ENCODE measurements around the gene CILP. TPM values are rescaled to one million over a fixed set of nuclear protein-coding genes. Genes with fewer than 3 reads are reported as not detected.
"Not testable (repeated sequence)": the region's sequence is repeated elsewhere in the genome, so short reads cannot be mapped to it uniquely, and the experiment has no call there.

Gene CILP
- polyA plus RNA-seq, 3 donors from 2014 or later, result 0.06 TPM; not detected in 2

DNA sequence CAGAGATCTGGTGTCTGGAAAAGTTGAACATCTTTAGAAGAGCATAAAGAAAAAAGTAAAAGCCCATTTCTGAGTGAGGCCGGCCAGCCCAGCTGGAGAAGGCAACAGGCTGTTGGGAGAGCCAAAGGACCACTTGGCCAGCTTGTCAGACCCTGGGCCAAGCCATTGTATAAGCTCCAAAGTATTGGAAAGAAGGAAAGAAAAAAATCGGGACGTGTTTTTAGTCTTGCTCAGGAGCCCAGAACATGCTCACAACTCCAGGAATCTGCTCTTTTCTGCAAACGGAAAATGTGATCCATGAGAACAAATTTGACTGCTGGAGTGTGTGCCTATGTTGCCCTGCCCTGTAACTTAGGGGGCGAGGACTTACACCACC lies 15.7 kb downstream of the CILP start:
- DNase-seq, result no peak
- Mint-ChIP-seq H3K4me1 (no peaks in the 10 kb centered on the region), H3K27me3 (ENCODE audit: low read depth in 3 of 3) (peaks cover 0 to 3% (median 0%) of the 10 kb centered on the region in 3 donors), H3K36me3 (no peaks in the 10 kb centered on the region), H3K4me3 (no peak overlapping the region), H3K9me3 (no peaks in the 10 kb centered on the region), H3K27ac (no peak overlapping the region)

DNA sequence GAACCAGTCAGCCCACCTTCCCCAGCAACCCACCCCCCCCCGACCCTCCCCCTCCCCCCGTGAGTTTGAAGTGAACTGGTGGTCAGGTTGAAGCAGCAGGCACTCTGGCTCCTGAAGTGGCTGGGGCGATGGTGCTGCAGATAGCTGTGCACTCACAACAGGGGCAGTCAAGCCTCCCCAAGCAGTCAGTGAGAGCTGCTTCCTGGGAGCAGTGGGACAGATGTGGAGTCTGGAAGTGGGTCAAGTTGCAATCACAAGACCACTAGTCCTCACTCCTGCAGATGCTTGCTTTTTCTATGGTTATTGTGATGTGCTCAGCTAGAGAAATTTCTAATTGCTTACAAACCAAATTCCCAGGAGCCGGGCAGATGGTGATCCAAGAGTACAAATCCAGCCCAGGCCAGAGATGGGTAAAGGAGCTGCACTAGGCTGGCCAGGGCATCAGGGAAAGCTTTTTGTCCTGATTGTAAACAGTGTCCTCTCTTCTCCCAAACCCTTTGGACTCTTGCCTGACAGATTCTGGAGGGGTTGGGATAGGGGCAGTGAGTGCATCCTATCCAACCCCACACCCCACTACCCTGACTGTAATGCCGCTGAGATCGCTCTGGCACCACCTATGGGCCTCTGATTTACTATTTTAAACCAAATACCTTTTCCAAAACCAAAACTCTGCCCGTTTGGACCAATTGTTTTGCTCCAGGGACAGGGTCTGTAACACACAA lies 16.3 kb downstream of the CILP start:
- Mint-ChIP-seq H3K27ac (no peak overlapping the region), H3K27me3 (ENCODE audit: low read depth in 3 of 3) (peaks cover 0 to 3% (median 0%) of the 10 kb centered on the region in 3 donors), H3K4me1 (no peaks in the 10 kb centered on the region), H3K4me3 (no peak overlapping the region), H3K36me3 (no peaks in the 10 kb centered on the region), H3K9me3 (no peaks in the 10 kb centered on the region)
- no peak for DNase-seq

DNA sequence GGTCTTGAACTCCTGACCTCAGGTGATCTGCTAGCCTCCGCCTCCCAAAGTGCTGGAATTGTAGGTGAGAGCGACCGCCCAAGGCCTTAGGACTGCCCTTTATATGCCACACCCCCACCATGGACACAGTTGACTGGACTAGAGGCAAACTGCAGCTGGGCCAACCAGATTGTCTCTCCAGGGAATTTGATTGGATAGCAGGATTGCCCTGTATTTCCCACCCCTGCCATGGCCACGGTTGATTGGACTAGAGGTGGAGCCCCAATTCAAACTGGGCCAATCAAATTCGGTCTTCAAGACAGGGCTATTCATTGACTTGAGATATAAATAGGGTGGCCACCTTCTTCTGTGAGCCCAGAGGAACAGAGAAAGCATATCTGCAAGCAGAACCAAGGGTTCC lies 19.3 kb downstream of the CILP start:
- H3K27ac Mint-ChIP-seq, result no peak overlapping the region
- H3K27me3 Mint-ChIP-seq (ENCODE audit: low read depth in 3 of 3), result peaks cover 0 to 3% (median 0%) of the 10 kb centered on the region in 3 donors
- no peaks in the 10 kb centered on the region for H3K4me1 Mint-ChIP-seq
- no peaks in the 10 kb centered on the region for H3K36me3 Mint-ChIP-seq
- DNase-seq, result no peak
- no peaks in the 10 kb centered on the region for H3K9me3 Mint-ChIP-seq
- no peak overlapping the region for H3K4me3 Mint-ChIP-seq

DNA sequence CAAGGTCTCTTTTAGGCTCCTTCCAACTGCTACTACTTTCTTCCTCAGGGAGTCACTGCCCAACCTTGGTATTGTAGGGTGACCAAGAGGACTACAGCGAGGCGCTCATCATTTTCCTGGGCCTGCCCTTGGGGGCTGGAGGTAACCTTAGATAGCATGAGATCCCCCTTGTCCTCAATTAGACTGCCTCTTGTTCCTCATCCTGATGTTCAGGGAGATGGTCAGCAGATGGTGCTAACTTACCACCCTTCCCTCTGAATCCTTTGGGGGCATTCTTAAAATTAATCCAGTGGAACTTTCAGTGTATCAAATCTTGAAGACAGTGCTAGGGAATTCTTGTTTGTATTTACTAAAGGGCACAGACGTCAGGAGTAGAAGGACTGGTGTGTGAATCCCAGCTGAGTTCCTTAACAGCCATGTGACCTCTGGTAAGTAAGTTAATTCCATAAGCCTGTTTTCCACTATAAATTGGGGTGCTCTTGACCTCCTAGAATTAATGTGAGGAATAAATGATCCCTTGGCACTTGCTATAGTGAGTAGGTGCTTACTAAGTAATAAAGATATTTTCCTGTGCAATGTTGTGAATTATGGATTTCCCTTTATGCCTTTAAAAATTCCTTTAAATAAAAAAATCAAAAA lies 22.1 kb downstream of the CILP start:
- H3K9me3 Mint-ChIP-seq, result no peaks in the 10 kb centered on the region
- H3K27me3 Mint-ChIP-seq (ENCODE audit: low read depth in 3 of 3), result peaks cover 0 to 6% (median 0%) of the 10 kb centered on the region in 3 donors
- H3K4me1 Mint-ChIP-seq, result peaks cover 7 to 9% of the 10 kb centered on the region in 2 donors
- H3K4me3 Mint-ChIP-seq, result no peak overlapping the region
- H3K27ac Mint-ChIP-seq, result no peak overlapping the region
- H3K36me3 Mint-ChIP-seq, result no peaks in the 10 kb centered on the region
- peak in 1 of 3 donors; percentile 7 for DNase-seq

DNA sequence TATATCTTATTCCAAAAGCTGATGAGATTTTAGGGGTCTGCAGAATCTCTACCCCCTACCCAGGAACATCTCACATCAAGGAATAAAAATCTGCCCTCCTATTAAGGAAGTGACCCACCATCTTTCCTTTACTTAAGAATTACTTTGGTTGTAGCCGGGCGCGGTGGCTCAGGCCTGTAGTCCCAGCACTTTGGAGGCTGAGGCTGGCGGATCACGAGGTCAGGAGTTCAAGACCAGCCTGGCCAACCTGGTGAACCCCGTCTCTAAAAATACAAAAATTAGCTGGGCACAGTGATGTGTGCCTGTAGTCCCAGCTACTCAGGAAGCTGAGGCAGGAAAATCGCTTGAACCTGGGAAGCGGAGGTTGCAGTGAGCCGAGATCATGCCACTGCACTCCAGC lies 22.8 kb downstream of the CILP start:
- H3K27me3 Mint-ChIP-seq (ENCODE audit: low read depth in 3 of 3); H3K4me3 Mint-ChIP-seq; H3K9me3 Mint-ChIP-seq; H3K27ac Mint-ChIP-seq; DNase-seq; H3K36me3 Mint-ChIP-seq: not testable (repeated sequence)
- H3K4me1 Mint-ChIP-seq, result peaks cover 14 to 17% of the 10 kb centered on the region in 2 donors

DNA sequence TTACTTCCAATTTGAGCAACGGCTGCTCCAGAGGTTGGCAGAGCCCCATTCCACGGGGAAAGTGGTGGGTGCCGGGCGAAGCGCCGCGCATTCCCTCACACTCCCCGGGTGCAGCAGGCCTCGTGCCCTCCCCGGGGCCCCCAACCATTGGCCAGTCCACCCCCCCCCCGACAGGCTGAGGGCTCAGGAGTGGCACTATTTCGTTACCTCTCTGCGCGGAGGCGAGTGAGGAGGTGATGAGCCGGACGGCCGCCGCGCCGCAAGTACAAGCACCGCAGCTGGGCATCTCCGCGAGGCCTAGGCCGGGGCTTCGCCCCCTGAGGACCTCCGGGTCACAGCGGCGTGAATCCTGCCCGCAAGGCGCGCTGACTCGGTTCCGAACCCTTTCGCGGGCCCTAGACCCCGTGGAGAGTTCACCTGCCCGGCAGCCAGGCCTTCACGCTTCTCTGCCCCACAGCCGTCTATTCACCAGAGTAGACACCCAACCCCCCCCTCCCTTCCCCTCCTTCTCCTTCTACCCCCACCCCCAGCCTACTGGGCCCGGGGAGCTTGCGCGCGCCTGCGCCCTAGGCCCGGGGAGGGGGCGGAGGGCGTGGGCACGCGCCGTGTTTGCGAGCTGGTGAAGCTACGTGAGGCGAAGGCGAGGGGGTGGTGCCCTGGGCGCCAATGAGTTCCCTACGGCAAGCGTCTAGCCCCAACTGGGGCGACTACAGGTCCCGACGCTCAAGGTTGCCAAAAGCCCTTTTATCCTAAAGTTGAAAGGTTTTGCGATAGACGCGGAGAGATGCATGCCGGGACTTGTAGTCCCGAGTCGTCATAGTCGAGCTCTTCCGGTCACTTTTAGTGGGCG lies 26.2 kb downstream of the CILP start, which contains the start of gene CLPX:
TSS of gene CLPX (minus strand) at position 475 of the 850 bp plus-strand sequence. CDS start at position 286, 189 bp downstream.
- peak within 1 kb of the TSS; percentile 88 to 96 (median 95) for H3K4me3 Mint-ChIP-seq
- H3K4me1 Mint-ChIP-seq, result peaks cover 30 to 44% of the 10 kb centered on the region in 2 donors
- H3K27ac Mint-ChIP-seq, result peak within 1 kb of the TSS; percentile 91 to 97 (median 94)
- peak; percentile 87 to 90 (median 89) for DNase-seq
- H3K9me3 Mint-ChIP-seq, result no peaks in the 10 kb centered on the region
- H3K36me3 Mint-ChIP-seq, result peaks cover 0 to 4% (median 0%) of the 10 kb centered on the region in 3 donors
- peaks cover 0 to 6% (median 2%) of the 10 kb centered on the region in 3 donors for H3K27me3 Mint-ChIP-seq (ENCODE audit: low read depth in 3 of 3)

DNA sequence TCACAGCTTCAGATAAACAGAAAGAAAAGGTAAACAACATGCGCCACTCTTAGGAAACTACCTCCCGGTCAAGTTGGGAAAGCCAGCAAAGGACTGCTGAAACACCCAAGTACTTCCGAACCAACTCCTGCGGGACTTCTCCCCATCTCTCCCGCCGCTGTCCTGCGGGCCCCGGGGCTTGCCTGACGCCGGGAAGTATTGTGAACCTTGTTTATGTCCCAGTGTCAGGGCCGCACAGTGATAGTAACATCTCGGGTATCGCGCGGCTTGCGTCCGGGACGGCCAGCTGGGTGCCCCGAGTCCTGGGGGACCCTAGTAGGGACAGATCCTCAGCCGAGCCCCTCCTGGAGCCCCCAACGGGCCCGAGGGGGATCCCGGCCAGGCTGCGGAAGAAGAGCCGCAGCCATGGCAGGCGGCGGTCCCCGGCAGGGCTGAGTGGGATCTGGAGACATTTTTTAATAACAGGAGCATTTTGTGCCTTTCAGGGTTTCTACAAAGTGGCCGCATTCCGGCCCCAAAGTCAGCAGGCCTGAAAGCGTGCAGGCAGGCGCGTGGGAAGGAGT lies 26.9 kb downstream of the CILP start:
- H3K27me3 Mint-ChIP-seq (ENCODE audit: low read depth in 3 of 3), result peaks cover 0 to 6% (median 2%) of the 10 kb centered on the region in 3 donors
- H3K36me3 Mint-ChIP-seq, result peaks cover 0 to 8% (median 0%) of the 10 kb centered on the region in 3 donors
- peak; percentile 27 to 38 (median 37) for DNase-seq
- peak overlapping the region; percentile 88 to 96 (median 95) for H3K4me3 Mint-ChIP-seq
- no peaks in the 10 kb centered on the region for H3K9me3 Mint-ChIP-seq
- H3K27ac Mint-ChIP-seq, result peak overlapping the region; percentile 89 to 97 (median 94)
- peaks cover 30 to 51% of the 10 kb centered on the region in 2 donors for H3K4me1 Mint-ChIP-seq

DNA sequence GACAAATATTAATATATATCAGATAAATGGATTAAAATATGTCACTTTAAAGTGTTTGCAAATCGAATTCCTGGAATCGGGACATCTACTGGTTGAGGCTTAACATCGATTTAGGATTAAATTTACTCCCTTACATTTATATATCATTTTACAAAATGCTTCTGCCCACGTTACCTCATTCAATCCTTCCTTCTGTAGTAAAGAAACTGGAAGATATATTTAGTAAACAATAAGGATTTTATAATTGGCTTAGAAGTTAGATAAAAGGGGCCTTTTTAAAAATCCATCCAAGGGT lies 27.5 kb downstream of the CILP start:
- H3K4me3 Mint-ChIP-seq, result peak overlapping the region; percentile 88 to 96 (median 95)
- peaks cover 0 to 10% (median 0%) of the 10 kb centered on the region in 3 donors for H3K36me3 Mint-ChIP-seq
- H3K27ac Mint-ChIP-seq, result peak overlapping the region; percentile 89 to 97 (median 94)
- H3K9me3 Mint-ChIP-seq, result no peaks in the 10 kb centered on the region
- H3K27me3 Mint-ChIP-seq (ENCODE audit: low read depth in 3 of 3), result peaks cover 0 to 6% (median 2%) of the 10 kb centered on the region in 3 donors
- peaks cover 30 to 56% of the 10 kb centered on the region in 2 donors for H3K4me1 Mint-ChIP-seq
- DNase-seq, result no peak

DNA sequence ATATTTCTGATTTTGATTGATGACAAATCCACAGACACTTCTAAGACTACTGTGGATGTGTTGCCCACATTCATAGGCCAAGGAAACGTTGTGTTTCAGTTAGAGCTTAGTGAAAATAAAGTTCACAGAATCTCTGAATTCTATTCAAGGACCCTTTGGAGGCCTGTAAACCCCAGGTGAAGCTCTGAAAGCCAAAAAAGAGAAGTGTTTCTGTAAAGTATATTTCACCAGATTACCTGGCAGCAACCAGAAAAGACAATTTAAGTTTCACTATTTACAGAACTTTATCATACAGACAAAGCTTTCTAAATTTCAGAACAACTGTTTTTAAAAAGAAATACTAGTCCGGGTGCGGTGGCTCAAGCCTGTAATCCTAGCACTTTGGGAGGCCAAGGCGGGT lies 28.7 kb downstream of the CILP start:
- no peak for DNase-seq
- Mint-ChIP-seq H3K27me3 (ENCODE audit: low read depth in 3 of 3) (peaks cover 0 to 6% (median 2%) of the 10 kb centered on the region in 3 donors), H3K27ac (peak overlapping the region in 5 of 6 donors; percentile 34 to 74 (median 46)), H3K4me3 (peak overlapping the region; percentile 66 to 95 (median 94)), H3K9me3 (no peaks in the 10 kb centered on the region), H3K4me1 (peaks cover 30 to 59% of the 10 kb centered on the region in 2 donors), H3K36me3 (peaks cover 0 to 14% (median 0%) of the 10 kb centered on the region in 3 donors)

DNA sequence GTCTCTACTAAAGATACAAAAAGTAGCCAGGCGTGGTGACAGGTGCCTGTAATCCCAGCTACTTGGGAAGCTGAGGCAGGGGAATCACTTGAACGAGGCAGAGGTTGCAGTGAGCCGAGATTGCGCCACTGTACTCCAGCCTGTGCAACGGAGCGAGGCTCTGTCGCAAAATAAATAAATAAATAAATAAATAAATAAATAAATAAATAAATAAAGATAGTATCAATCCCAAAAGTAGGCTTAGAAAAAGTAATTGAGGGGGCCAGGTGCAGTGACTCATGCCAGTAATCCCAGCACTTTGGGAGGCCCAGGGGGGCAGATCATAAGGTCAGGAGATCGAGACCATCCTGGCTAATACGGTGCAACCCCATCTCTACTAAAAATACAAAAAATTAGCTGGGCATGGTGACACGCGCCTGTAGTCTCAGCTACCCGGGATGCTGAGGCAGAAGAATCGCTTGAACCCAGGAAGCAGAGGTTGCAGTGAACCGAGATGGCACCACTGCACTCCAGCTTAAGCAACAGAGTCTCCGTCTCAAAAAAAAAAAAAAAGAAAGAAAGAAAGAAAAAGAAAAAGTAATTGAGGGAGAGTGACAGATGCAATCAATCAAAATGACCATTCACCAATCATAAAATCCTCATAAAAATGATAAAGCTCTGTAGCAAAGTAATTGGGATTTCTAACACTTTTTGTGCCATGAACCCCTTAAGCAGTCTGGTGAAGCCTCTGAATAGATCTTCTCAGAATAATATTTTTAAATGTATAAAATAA lies 29.5 kb downstream of the CILP start:
- not testable (repeated sequence) for H3K27me3 Mint-ChIP-seq (ENCODE audit: low read depth in 3 of 3); H3K9me3 Mint-ChIP-seq; DNase-seq
- peaks cover 0 to 18% (median 0%) of the 10 kb centered on the region in 3 donors for H3K36me3 Mint-ChIP-seq
- H3K4me1 Mint-ChIP-seq, result peaks cover 30 to 59% of the 10 kb centered on the region in 2 donors
- peak overlapping the region in 1 of 5 donors; percentile 8 for H3K4me3 Mint-ChIP-seq
- H3K27ac Mint-ChIP-seq, result peak overlapping the region in 1 of 6 donors; percentile 6

DNA sequence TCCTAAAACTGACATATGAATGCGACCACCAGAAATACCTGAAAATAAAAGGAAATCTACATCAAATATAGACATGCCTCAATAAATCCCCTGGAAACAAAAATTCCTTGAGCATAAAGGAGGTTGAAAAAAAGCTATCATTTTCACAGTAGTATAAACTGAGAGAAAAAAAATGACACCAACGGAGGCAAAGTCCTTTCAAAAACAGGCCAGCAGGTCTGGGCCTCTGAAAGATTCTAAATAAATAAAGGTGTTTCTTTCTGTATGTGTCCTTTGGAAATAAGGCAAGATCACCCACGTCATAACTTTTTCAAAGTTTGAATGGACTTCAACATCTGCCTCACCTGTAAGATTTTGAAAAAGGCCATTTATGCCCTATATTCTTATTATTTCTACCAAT lies 31.1 kb downstream of the CILP start:
- no peak overlapping the region for H3K4me3 Mint-ChIP-seq
- H3K27me3 Mint-ChIP-seq (ENCODE audit: low read depth in 3 of 3), result peaks cover 0 to 2% (median 2%) of the 10 kb centered on the region in 3 donors
- DNase-seq, result no peak
- peaks cover 0 to 18% (median 5%) of the 10 kb centered on the region in 3 donors for H3K36me3 Mint-ChIP-seq
- peaks cover 24 to 54% of the 10 kb centered on the region in 2 donors for H3K4me1 Mint-ChIP-seq
- H3K9me3 Mint-ChIP-seq, result no peaks in the 10 kb centered on the region
- H3K27ac Mint-ChIP-seq, result no peak overlapping the region

DNA sequence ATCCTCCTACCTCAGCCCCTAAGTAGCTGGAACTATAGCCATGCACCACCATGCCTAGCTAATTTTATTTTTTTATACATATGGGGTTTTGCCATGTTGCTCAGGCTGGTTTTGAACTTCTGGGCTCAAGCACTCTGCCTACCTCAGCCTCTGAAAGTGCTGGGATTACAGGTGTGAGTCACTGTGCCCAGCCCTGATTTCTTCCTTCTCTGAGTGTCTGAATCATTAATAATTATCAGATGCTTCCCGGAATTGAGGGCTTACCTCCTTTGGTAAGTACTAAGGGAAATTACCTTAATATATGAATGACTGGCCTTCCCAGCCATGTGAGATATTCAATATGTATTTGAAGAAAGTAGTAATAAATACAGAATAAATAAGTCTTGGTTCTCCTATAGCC lies 33.4 kb downstream of the CILP start:
- H3K36me3 Mint-ChIP-seq, result peaks cover 3 to 24% (median 5%) of the 10 kb centered on the region in 3 donors
- H3K4me1 Mint-ChIP-seq, result peaks cover 12 to 37% of the 10 kb centered on the region in 2 donors
- DNase-seq, result no peak
- no peaks in the 10 kb centered on the region for H3K27me3 Mint-ChIP-seq (ENCODE audit: low read depth in 3 of 3)
- H3K4me3 Mint-ChIP-seq, result no peak overlapping the region
- no peaks in the 10 kb centered on the region for H3K9me3 Mint-ChIP-seq
- H3K27ac Mint-ChIP-seq, result no peak overlapping the region

DNA sequence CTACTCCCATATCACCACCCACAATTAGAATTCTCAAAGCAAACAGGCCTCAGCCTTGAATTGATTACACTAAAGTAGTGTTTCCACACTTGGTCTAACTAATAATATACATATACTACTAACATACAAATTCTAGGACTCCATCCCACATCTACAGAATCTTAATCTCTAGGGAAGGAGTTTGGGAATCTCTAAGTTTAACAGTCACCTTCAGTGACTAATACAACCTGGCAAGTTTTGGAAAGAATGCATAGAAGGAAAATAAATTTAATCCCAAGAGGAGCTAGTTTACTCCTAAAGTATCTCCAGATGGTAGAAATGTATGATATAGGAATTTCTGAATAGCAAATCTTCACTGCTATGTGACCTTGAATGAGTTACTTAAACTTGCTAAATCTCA lies 35.2 kb downstream of the CILP start:
- Mint-ChIP-seq H3K36me3 (peaks cover 3 to 21% (median 5%) of the 10 kb centered on the region in 3 donors), H3K27ac (peak overlapping the region in 1 of 6 donors; percentile 26), H3K27me3 (ENCODE audit: low read depth in 3 of 3) (no peaks in the 10 kb centered on the region)

More for the DNA sequence above, 35.2 kb downstream of the CILP start:
- DNase-seq, result no peak
- Mint-ChIP-seq H3K9me3 (no peaks in the 10 kb centered on the region), H3K4me1 (peaks cover 2 to 20% of the 10 kb centered on the region in 2 donors), H3K4me3 (no peak overlapping the region)
